Vagina (tissue), 2 donors: Measurements from ENCODE around the gene C6orf132. TPM values are rescaled to one million over a fixed set of nuclear protein-coding genes. Genes with fewer than 3 reads are reported as not detected.

Experiments
- DNase-seq, 2 donors: peaks; one replicate each; pipeline ENCODE4 v3.0.0-alpha.2; 2017; ENCODE audit errors: extremely low spot score in 2 of 2
- H3K27ac ChIP-seq: fragments of 200-600 bp; sonication (generic); one replicate; pipeline ENCODE4 v1.5.1; 2019
- H3K27me3 ChIP-seq: fragments of 200-600 bp; sonication (generic); one replicate; pipeline ENCODE4 v1.5.1; 2019
- H3K36me3 ChIP-seq, 2 donors: fragments of 200-600 bp; sonication (generic); one replicate each; pipeline ENCODE4 v1.5.1; 2017 to 2019
- H3K4me1 ChIP-seq: fragments of 200-600 bp; sonication (generic); one replicate; pipeline ENCODE4 v1.5.1; 2019
- H3K4me3 ChIP-seq, 2 donors: fragments of 200-600 bp; sonication (generic); 1 replicate in 1 of 2; 2 replicates in 1 of 2; pipeline ENCODE4 v1.5.1; 2016 to 2019
- H3K9me3 ChIP-seq: fragments of 200-600 bp; sonication (generic); one replicate; pipeline ENCODE4 v1.5.1; 2019
- CTCF ChIP-seq, 3 experiments: fragments of 450-650 bp in 2 of 3; fragments of 200-600 bp in 1 of 3; sonication (generic) in 1 of 3; IDR thresholded peaks; one replicate each; pipeline ENCODE4 v1.5.1; 2017 to 2019; ENCODE audit warnings: antibody characterized with exemption in 3 of 3, mild to moderate bottlenecking in 2 of 3, moderate library complexity in 2 of 3
- POLR2A ChIP-seq, 2 donors: fragments of 450-650 bp; IDR thresholded peaks; one replicate each; pipeline ENCODE4 v1.6.1; 2017; ENCODE audit warnings: antibody characterized with exemption in 2 of 2, mild to moderate bottlenecking in 2 of 2, moderate library complexity in 2 of 2
- POLR2AphosphoS5 ChIP-seq, 2 donors: sonication (generic); formaldehyde crosslinking; IDR thresholded peaks; one replicate each; pipeline ENCODE4 v1.9.0; 2017; ENCODE audit warnings: antibody characterized with exemption in 2 of 2, mild to moderate bottlenecking in 2 of 2, low read depth in 1 of 2; ENCODE audit not compliant: insufficient read depth in 1 of 2
- intact Hi-C: fragments of 100-400 bp; cut with DNase I; formaldehyde crosslinking; loops from one replicate; pipeline ENCODE4 v1.15.1; 2023
- total RNA-seq: library from RNA; depleted of rRNA; stranded (reverse); fragments of >200 nt; gene quantifications from one replicate; pipeline ENCODE4 v1.2.3, GENCODE V29; 2016

Gene C6orf132
- total RNA-seq, 1 donor from 2014 or later: 78.6 TPM

DNA sequence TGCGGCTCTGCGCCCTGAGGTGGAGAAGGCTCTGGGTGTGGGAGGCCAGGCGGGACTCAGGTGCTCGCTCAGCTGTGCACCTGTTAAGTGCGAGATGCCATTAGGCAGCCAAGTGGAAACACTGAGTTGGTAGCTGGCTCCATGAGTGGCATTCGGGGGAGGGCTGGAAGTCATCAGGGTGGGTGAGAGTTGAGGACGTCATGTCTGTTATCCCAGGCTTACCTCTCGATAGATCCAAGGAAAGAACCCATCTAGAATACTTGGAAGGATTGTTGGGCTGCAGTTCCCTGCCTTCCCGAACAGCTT lies 50.7 kb downstream of the C6orf132 start:
- Histone ChIP-seq H3K4me1 (no peaks in the 10 kb centered on the region), H3K36me3 (no peaks in the 10 kb centered on the region), H3K9me3 (no peaks in the 10 kb centered on the region), H3K4me3 (no peak overlapping the region), H3K27ac (no peak overlapping the region), H3K27me3 (no peaks in the 10 kb centered on the region)
- no peak for DNase-seq
- intact Hi-C loops: no loop called here
- TF ChIP-seq CTCF (IDR thresholded peaks at IDR 0.05) (no peak), POLR2AphosphoS5 (IDR thresholded peaks at IDR 0.05; ENCODE audit: insufficient read depth in 1 of 2, low read depth in 1 of 2) (no peak), POLR2A (IDR thresholded peaks at IDR 0.05) (no peak)

GRCh38 chr6:42090819-42091717 lies 51.4 kb downstream of the C6orf132 start:
- no peak for DNase-seq
- Histone ChIP-seq H3K4me3 (no peak overlapping the region), H3K9me3 (no peaks in the 10 kb centered on the region), H3K27me3 (no peaks in the 10 kb centered on the region), H3K36me3 (no peaks in the 10 kb centered on the region), H3K27ac (no peak overlapping the region), H3K4me1 (no peaks in the 10 kb centered on the region)
- no peak for TF ChIP-seq POLR2AphosphoS5 (IDR thresholded peaks at IDR 0.05; ENCODE audit: insufficient read depth in 1 of 2, low read depth in 1 of 2)
- TF ChIP-seq POLR2A (IDR thresholded peaks at IDR 0.05): no peak
- TF ChIP-seq CTCF (IDR thresholded peaks at IDR 0.05): no peak
- intact Hi-C loops: no loop called here

- Histone ChIP-seq H3K27me3 (no peaks in the 10 kb centered on the region), H3K9me3 (no peaks in the 10 kb centered on the region), H3K36me3 (no peaks in the 10 kb centered on the region), H3K4me1 (no peaks in the 10 kb centered on the region), H3K27ac (no peak overlapping the region), H3K4me3 (no peak overlapping the region)
- no peak for DNase-seq
- intact Hi-C loops: no loop called here
- TF ChIP-seq POLR2A (IDR thresholded peaks at IDR 0.05) (no peak), CTCF (IDR thresholded peaks at IDR 0.05) (no peak), POLR2AphosphoS5 (IDR thresholded peaks at IDR 0.05; ENCODE audit: insufficient read depth in 1 of 2, low read depth in 1 of 2) (no peak)
Observed at GRCh38 chr6:42088101-42088591, 54.3 kb downstream of the C6orf132 start.

DNA sequence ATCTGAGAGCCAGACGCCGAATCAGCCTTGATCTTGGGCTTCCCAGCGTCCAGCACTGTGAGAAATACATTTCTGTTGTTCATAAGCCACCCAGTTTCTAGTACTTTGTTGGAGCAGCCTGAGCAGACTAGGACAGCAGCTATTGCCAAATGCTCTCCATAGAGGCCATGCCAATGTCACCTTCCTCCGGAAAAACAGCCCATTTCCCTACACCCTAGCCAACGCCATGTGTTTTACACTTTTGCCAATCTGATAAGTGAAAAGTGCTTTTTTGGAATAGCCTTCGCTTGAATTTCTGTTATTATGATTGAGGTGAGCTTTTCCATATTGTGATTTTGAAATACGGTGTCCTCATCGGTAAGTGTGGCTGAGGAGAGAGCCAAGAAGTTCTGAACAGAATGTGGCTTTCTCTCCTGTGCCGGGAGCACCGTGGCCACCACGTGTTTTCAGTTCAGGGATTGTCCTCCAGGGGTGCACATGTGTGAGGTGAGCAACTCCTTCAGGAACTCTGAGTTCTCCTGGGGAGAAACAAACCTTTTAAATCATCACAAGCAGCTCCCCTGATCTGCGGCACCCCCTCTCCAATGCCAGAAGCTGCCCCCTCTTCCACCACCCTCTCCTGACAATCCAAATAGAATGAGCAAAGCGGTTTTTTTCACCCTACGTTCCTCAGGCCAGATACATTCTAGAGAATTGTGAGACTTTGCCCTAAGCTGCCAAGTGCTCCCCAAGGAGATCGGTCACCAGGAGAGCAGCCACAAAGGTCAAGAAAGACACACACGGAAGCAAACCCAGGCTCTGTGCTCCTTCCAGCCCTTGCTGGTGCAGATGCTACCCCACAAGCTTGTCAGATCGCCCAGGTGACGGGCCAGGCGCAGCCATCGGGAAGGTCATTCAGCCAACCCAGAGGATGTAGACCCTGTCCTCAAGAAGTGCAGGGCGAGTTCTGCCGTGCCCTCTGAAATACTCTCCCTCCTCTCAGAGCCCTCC lies 56.1 kb downstream of the C6orf132 start:
- Histone ChIP-seq H3K27ac (no peak overlapping the region), H3K27me3 (no peaks in the 10 kb centered on the region), H3K4me3 (no peak overlapping the region), H3K36me3 (no peaks in the 10 kb centered on the region), H3K4me1 (no peaks in the 10 kb centered on the region), H3K9me3 (no peaks in the 10 kb centered on the region)
- TF ChIP-seq POLR2A (IDR thresholded peaks at IDR 0.05) (no peak), POLR2AphosphoS5 (IDR thresholded peaks at IDR 0.05; ENCODE audit: insufficient read depth in 1 of 2, low read depth in 1 of 2) (peak in 1 of 2 donors; percentile 48)
- DNase-seq: no peak
- intact Hi-C loops: no loop called here

GRCh38 chr6:42084889-42085288 lies 57.5 kb downstream of the C6orf132 start:
- Histone ChIP-seq H3K4me1 (no peaks in the 10 kb centered on the region), H3K9me3 (no peaks in the 10 kb centered on the region), H3K36me3 (peaks cover 0 to 3% of the 10 kb centered on the region in 2 donors), H3K4me3 (no peak overlapping the region), H3K27ac (no peak overlapping the region), H3K27me3 (no peaks in the 10 kb centered on the region)
- DNase-seq: no peak
- TF ChIP-seq POLR2AphosphoS5 (IDR thresholded peaks at IDR 0.05; ENCODE audit: insufficient read depth in 1 of 2, low read depth in 1 of 2) (no peak), CTCF (IDR thresholded peaks at IDR 0.05) (no peak)
- intact Hi-C loops: no loop called here
